Upper lobe of left lung (tissue), 4 donors: Measurements from ENCODE around the gene COL23A1.

Experiments
- CTCF ChIP-seq, 6 experiments: fragments of 450-650 bp in 4 of 6; fragments of 200-600 bp in 2 of 6; sonication (generic) in 2 of 6; IDR thresholded peaks; one replicate each; pipeline ENCODE4 v1.5.1; 2016 to 2019; ENCODE audit warnings: antibody characterized with exemption in 6 of 6
- EP300 ChIP-seq, 4 donors: sonication (generic); formaldehyde crosslinking; IDR thresholded peaks; one replicate each; pipeline ENCODE4 v1.5.1; 2017; ENCODE audit warnings: antibody characterized with exemption in 4 of 4, control low read depth in 2 of 4

- no peak for TF ChIP-seq CTCF (IDR thresholded peaks at IDR 0.05)
- no peak for TF ChIP-seq EP300 (IDR thresholded peaks at IDR 0.05)
Observed at GRCh38 chr5:178283520-178283919, 306.7 kb downstream of the COL23A1 start.
